GM04504 (cell line): ENCODE measurements around the gene RBM27.
A peak's percentile ranks its signal among the peaks of the same experiment; 100 is the strongest.
"Not testable (repeated sequence)": the region's sequence is repeated elsewhere in the genome, so short reads cannot be mapped to it uniquely, and the experiment has no call there.

Experiments
- DNase-seq: peaks from one replicate; pipeline ENCODE4 v3.0.0-alpha.2; 2012; ENCODE audit warnings: low read depth

Gene RBM27, protein sequence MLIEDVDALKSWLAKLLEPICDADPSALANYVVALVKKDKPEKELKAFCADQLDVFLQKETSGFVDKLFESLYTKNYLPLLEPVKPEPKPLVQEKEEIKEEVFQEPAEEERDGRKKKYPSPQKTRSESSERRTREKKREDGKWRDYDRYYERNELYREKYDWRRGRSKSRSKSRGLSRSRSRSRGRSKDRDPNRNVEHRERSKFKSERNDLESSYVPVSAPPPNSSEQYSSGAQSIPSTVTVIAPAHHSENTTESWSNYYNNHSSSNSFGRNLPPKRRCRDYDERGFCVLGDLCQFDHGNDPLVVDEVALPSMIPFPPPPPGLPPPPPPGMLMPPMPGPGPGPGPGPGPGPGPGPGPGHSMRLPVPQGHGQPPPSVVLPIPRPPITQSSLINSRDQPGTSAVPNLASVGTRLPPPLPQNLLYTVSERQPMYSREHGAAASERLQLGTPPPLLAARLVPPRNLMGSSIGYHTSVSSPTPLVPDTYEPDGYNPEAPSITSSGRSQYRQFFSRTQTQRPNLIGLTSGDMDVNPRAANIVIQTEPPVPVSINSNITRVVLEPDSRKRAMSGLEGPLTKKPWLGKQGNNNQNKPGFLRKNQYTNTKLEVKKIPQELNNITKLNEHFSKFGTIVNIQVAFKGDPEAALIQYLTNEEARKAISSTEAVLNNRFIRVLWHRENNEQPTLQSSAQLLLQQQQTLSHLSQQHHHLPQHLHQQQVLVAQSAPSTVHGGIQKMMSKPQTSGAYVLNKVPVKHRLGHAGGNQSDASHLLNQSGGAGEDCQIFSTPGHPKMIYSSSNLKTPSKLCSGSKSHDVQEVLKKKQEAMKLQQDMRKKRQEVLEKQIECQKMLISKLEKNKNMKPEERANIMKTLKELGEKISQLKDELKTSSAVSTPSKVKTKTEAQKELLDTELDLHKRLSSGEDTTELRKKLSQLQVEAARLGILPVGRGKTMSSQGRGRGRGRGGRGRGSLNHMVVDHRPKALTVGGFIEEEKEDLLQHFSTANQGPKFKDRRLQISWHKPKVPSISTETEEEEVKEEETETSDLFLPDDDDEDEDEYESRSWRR

DNA sequence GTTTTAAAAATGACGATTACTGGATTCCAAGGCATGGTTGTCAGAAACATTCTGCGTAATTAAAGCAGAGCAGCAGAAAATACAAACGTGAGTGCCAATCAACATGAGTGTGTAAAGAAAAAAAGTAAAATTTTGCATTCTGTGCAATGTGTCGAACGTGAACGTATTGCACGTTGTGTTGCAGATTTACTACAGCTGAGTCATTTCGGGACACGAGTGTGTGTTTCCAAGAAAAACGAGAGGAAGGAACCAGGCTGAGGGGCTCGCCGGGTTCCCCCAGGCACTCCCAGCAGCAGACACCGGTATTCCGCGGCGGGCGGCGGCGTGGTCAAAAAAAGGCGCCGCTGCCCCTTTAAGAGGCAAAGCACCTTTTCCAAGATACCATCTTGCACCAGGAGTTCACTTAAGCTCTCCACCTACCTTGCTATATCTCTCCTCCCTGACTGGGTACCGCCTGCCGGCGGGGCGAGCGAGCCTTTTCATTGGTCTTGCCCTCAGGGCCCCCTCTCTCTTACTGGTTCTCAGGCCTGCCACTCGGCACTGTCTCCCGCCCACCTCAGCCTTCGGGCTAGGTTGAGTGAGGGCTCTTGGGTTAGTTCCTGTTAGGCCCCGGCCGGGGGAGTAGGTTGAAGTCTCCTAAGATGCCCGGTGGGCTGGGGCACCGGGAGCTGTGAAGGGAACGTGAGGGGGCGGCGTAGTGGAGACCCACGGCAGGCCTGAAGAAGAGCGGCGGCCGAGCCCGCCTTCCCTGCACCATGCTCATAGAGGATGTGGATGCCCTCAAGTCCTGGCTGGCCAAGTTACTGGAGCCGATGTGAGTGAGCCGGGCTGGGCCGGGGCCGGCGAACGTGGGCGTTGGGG is at the start of gene RBM27:
RBM27 (plus strand) TSS at position 595 of the 861 bp plus-strand sequence; CDS start at position 756, 161 bp downstream.
- peak; percentile 93 for DNase-seq

DNA sequence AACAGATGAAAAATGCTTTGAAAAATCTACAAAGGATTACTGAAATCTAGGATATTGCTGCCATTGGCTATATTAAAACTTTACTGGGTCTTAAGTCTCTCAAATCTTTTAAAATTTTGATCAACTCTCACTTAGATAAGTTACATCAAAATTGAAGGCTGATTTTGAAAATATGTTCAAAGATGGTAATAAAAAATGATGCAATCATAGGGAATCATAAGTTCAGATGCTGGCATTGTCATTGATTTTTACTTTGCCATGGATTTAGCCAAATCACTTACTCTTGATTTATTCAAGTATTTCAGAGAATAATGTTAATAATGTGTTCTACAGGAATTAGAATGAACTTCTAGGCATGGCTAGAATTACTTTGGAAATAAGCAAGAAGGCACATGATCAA is 45.1 kb upstream of the RBM27 start:
- DNase-seq = no peak

DNA sequence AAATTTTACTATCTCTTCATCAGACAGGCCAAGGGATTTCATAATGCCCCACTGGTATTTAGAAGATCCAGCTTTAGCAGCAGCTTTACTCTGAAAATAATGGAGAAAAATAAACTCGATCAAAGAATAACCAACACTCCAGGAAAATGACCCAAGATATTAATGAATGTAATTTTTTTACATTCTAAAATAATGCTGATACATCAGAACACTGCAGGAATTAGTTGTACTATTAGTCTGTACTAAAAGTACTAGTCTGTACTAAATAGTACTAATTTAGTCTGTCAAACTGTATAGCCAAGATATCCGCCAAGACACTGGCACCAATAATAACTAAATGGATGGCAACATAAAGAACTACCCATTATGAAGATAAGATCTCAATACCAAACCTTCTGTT is 39.0 kb upstream of the RBM27 start:
- DNase-seq = no peak

DNA sequence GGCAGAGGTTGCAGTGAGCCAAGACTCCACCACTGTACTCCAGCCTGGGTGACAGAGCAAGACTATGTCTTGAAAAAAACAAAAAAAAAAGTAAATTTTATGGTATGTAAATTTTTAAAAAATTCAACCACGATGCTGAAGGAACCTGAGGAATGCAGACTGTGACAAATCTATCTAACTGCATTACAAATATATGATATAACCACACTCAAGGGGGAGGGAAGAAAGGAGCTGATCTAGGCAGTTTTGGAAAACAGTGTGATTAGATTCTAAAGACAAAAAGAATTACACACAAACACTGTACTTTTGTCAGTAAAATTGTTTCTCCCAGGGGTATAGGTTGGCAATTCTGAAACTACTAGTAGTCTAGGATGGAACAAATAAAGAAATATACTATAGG is 37.9 kb upstream of the RBM27 start:
- no peak for DNase-seq

DNA sequence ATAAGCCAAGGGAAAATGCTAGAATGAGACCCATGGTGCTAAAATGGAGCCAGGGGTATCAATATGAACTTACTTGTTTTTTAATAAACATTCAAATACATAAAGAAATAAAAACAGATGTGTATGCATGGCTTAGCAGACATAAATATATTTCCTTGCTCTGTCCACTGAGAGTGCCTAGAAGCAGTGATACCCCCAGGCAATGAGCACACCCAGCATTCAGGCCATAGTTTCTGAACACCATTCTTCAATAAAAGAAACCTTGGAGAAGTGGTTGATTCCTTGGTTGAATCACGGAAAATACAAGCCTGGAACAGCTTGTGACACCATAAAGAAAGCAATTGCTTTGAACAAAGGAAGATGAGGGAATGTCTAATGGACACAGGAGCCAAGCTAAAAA is 37.5 kb upstream of the RBM27 start:
- no peak for DNase-seq

DNA sequence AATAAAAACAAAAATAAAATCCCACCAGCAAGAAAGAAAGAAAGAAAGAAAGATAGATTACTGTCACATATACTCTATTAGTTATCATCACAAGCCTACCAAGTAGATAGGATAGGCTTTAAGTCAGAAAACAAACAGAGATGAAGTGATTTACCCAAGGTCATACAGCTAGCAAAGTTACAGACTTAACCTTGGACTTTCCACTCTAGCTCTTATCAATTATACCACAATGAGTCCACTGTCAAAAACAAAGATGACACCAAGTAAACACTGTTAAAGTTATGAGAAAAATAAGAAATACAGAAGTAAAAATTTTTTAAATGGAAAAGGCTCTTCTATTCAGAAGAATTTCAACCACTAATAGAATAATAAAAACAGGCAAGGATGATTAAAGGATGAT is 34.3 kb upstream of the RBM27 start:
- no peak for DNase-seq

DNA sequence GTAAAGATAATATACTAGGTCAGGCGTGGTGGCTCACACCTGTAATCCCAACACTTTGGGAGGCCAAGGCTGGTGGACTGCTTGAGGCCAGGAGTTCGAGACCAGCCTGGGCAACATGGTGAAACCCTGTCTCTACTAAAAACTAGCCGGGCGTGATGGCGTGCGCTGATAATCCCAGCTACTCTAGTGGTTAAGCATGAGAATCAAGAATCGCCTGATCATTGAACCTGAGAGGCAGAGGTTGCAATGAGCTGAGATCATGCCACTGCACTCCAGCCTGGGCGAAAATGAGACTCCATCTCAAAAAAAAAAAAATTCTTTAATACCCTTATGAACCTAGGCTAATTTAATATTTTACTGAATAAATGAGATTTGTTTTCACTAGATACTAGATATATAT is 30.4 kb upstream of the RBM27 start:
- not testable (repeated sequence) for DNase-seq

DNA sequence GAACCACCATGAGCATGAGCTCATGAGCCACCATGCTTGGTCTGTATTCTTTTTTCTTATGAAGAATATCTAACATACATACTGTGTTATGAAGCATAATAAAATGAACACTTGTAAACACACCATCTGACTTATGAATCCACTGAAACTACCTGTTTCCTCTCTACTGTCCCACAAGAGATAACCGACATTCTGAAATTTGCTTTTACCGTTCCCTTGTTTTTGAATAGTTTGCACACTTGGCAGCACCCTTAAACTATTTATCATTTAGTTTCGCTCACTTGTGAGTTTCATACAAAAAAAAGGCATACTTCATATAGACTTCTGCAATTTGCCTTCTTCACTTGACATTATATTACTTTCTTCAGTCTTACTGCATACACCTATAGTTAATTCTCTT is 29.8 kb upstream of the RBM27 start:
- DNase-seq = no peak

DNA sequence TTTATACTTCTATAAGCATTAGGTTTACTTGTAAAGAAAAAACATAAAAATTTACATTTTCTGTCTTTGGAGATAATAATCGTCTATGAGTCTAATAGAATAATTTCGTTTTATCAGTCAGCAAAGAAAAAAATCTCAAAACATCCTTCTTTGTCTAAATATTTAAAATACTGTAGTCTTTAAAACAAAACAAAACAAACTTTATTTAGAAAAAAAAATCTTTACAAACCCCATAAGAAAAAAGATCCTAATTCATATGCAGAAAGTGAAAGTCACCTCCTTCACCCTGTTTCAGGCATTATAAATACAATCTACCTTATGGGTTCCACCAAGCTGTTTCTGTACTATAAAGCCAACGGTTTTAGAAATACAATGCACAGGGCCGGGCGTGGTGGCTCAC is 26.6 kb upstream of the RBM27 start:
- no peak for DNase-seq

DNA sequence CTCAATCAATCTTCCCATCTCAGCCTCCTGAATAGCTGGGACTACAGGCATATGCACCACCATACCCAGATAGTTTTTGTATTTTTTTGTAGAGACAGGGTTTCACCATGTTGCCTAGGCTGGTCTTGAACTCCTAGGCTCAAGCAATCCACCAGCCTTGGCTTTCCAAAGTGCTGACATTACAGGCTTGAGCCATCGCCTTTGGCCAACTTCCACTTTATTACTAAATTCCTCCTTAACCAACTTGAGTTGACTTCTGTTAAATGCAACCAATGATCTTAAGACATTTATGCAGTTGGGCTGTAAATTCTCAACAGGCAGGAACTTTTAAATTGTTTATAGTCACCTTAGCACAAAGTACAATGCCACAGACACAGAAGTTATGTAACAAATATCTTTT is 23.7 kb upstream of the RBM27 start:
- DNase-seq = no peak

DNA sequence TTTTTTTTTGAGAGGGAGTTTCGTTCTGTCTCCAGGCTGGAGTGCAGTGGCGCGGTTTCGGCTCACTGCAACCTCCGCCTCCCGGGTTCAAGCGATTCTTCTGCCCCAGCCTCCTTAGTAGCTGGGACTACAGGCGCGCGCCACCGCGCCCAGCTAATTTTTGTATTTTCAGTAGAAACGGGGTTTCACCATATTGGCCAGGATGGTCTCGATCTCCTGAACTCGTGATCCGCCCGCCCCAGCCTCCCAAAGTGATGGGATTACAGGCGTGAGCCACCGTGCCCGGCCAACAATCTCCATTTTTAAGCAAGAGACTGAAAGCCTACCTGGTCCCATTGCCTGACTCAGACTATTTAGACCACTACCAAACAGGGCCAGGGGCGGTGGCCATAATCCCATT is 20.0 kb upstream of the RBM27 start:
- not testable (repeated sequence) for DNase-seq

DNA sequence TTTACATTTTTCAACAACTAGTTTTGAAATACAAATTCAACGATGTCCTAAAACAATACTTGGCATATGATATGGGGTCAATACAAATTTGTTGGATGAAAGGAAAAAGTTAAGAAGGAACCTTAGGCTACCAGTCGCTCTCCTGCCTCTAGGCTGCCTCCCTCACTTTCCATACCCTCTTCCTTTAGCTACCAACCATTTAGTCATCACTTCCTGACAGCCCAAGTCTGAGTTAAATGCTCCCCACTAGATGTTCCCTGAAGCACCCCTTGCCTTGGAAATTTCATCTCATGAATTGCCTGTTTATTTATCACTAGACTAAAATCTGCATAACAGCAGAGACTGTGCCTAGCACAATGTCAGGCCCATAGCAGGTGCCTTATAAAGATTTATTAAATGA is 18.2 kb upstream of the RBM27 start:
- no peak for DNase-seq

DNA sequence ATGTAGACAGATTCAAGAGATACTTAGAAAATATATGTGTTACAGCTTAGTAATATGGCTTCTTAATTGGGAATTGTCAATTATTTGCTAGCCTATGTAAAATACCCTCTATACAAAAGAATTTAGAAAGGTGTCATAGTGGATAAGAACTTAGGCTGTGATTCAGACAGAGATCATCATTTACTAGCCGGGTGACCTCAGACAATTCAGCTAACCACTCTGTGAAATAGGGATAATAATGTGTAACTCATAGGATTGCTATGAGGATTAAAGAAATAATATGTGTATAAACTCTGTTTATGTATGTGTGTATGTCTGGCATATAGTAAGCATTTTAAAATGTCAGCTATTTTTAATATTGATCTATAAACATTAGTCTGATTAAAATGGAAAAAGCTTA is 15.0 kb upstream of the RBM27 start:
- DNase-seq = no peak

DNA sequence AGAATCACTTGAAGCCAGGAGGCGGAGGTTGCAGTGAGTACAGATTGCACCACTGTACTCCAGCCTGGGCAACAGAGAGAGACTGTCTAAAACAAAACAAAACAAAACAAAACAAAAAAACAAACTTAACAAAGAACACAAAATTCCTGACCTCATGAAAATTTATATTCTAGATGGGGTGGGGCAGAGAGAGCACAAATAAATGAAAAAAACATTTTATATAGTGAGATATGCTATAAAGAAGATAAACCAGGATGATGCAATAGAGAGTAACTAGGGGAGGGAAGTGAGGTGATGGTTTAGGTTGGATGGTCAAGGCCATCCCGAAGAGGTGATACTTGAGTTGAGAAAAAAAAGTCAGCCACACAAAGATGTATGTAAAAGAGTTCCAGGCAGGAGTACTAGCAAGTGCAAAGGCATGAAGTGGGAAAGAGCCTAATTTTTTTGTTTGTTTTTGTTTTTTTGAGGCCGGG is 10.8 kb upstream of the RBM27 start:
- no peak for DNase-seq

DNA sequence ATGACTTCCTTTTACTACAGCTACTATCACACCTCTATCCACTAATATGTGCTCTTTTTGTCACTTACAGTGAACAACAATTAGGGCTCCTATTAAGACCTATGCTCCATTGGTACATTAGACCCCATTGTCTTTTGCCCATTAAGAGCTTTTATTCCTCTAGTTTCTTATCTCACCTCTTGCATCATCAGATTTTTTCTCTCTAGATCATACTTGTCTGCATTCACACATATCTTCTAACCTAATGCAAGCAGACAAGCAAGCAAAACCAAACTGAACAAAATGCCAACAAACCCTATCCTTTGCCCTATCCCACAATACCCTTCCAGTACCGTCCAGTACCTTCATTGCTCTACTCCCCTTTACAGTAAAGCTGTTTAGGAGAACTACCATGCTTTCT is 10.1 kb upstream of the RBM27 start:
- DNase-seq = no peak

DNA sequence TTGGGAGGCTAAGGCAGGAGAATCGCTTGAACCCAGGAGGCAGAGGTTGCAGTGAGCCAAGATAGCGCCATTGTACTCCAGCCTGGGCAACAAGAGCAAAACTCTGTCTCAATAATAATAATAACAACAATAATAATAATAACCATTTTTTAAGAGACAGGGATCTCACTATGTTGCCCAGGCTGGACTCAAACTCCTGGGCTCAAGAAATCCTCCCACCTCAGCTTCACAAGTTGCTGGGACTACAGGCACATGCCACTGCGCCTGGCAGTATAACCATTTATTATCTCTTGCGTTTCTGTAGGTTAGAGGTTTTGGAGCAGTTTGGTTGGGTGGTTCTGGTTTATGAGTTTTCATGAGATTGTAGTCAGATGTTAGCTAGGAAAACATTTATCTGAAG is 8.4 kb upstream of the RBM27 start:
- DNase-seq = not testable (repeated sequence)

DNA sequence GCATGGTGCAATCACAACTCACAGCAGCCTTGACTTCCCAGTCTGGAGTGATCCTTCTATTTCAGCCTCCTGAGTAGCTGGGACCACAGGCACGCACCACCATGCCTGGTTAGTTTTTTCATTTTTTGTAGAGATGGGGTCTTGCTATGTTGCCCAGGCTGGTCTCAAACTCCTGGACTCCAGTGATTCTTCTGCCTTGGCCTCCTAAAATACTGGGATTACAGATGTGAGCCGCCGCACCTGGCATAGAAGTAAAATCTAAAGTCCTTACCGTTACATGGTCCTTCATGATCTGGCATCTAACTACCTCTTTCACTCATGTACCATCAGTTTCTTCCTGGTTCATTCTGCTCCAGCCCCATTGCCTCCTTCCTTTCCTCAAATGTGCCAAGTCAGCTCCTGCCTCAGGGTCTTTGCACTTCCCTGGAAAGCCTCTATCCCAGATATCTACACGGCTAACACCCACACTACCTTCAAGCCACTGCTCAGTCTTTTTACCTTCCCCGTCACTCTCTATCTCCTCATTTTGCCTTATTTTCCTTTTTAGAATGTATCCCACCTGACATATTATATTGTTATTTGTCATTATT is 6.9 kb upstream of the RBM27 start:
- no peak for DNase-seq

DNA sequence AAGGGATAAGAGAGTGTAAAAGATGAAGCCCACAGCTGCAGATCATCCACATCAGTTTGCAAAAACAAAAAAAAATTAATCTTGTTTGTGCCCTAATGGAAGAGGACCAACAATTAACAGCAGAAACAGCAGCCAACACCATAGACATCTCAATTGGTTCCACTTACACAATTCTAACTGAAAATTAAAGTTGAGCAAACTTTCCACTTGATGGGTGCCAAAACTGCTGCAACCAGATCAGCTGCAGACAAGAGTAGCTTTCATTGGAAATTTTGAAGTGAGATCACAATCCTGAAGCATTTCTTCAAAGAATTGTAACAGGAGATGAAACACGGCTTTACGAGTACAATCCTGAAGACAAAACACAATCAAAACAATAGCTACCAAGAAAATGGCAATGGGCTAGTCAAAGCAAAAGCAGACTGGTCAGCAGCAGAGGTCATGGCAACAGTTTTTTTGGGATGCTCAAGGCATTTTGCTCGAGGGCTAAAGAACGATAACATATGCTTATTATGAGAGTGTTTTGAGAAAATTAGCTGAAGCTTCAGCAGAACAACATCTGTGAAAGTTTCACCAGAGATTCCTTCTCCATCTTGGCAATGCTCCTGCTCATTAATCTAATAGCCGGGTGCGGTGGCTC is 4.1 kb upstream of the RBM27 start:
- peak; percentile 44 for DNase-seq

DNA sequence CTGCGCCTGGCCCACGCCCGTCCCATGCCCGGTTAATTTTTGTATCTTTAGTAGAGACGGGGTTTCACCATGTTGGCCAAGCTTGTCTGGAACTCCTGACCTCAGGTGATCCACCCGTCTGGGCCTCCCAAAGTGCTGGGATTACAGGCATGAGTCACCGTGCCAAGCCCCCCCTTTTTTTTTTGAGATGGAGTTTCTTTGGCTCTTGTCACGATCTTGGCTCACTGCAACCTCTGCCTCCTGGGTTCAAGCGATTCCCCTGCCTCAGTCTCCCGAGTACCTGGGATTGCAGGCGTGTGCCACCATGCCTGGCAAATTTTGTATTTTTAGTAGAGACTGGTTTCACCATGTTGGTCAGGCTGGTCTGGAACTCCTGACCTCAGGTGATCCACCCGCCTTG is 1.6 kb upstream of the RBM27 start:
- not testable (repeated sequence) for DNase-seq

DNA sequence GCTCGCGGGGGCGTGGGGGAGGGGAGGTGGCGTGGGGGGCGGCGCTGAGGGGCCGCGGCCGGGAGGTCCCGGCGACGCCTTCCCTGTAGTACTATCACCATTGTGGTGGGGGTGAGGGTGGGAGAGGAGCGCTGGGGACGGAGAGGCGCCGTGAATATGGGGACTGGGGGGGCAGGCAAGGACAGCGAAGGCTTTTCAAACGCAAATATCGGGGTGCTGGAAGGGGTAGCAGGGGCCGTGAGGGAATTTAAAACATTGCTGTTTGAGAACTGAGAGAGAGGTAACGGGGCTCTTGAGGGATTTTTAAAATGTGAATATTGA is 427 bp downstream of the RBM27 start:
- no peak for DNase-seq
